KOPT-K1 (cell line): Measurements from ENCODE around the gene ZC3HAV1.
"Not testable (repeated sequence)": the region's sequence is repeated elsewhere in the genome, so short reads cannot be mapped to it uniquely, and the experiment has no call there.

Source experiments
- H3K27ac ChIP-seq: fragments of 200-600 bp; sonication (generic); 2 replicates; pipeline ENCODE4 v1.5.1; 2016; ENCODE audit warnings: antibody characterized with exemption, mild to moderate bottlenecking, low read depth, low read length; ENCODE audit not compliant: poor library complexity, severe bottlenecking
- H3K36me3 ChIP-seq: fragments of 200-600 bp; sonication (generic); 2 replicates; pipeline ENCODE4 v1.5.1; 2017; ENCODE audit warnings: antibody characterized with exemption, mild to moderate bottlenecking, low read length, moderate library complexity; ENCODE audit not compliant: insufficient read depth
- H3K9me3 ChIP-seq: fragments of 200-600 bp; sonication (generic); 2 replicates; pipeline ENCODE4 v1.5.1; 2017; ENCODE audit warnings: antibody characterized with exemption, low read length, mild to moderate bottlenecking; ENCODE audit not compliant: insufficient read depth, poor library complexity, severe bottlenecking

ZC3HAV1 gene

DNA sequence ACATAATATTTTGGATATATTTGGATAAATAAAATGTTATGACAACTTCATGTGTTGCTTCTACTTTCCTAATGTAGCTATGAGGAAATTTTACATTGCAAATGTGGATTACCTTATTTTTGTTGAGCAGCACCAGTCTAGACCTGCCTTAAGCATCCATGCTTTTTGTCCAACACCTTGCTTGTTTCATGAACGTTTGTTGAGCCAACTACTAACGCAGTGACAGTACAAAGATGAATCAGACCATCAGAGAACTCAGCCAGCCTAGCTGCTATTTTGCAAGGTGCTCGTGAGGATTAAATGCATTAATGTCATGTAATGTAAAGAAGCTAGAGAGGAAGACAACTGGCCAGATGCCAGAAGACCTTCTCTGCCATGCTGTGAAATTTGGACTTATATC is 72.6 kb downstream of the ZC3HAV1 start:
- Histone ChIP-seq H3K36me3 (peaks cover 27% of the 10 kb centered on the region), H3K9me3 (no peaks in the 10 kb centered on the region), H3K27ac (no peak overlapping the region)

DNA sequence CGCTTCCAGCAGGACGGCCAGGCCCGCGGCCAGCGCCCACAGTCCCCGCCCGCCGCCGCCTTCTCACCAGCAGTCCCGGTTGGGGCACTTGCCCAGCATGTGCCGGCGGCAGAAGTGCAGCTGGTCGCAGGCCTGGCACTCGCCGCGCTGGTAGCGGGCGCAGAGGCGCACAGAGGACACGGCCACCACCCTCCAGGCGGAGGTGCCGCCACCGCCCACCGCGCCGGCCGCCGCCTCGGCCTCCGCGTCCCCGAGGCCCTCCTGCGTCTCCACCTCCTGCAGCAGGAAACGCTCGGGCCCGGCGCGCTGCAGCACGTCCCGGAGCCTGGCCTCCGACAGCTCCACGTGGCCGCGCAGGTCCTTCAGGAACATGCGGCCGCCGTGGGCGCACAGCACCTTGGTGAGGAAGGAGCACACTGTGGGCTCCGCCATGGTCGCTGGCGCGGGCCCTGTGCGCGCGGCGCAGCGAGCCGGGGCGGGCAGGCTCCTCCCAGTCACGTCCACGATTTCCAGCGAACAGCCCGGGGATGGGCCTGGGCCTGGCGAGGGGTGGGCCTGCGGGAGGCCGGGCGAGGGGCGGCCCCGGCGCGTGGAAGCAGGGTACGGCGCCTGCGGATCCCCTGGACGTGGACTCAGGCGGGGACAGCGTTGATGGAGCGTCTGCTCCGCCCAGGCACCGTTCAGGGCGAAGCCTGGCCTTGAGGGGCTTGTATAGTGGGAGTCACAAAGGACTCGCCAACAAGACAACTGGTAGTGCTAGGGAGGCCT is 73.8 kb downstream of the ZC3HAV1 start, which contains the start of gene ZC3HAV1L:
Gene ZC3HAV1L (minus strand): TSS at position 457 of the 768 bp plus-strand sequence. CDS start 25 bp downstream, at position 432.
- Histone ChIP-seq H3K27ac (peak within 1 kb of the TSS; percentile 92), H3K36me3 (peaks cover 38% of the 10 kb centered on the region), H3K9me3 (no peaks in the 10 kb centered on the region)

DNA sequence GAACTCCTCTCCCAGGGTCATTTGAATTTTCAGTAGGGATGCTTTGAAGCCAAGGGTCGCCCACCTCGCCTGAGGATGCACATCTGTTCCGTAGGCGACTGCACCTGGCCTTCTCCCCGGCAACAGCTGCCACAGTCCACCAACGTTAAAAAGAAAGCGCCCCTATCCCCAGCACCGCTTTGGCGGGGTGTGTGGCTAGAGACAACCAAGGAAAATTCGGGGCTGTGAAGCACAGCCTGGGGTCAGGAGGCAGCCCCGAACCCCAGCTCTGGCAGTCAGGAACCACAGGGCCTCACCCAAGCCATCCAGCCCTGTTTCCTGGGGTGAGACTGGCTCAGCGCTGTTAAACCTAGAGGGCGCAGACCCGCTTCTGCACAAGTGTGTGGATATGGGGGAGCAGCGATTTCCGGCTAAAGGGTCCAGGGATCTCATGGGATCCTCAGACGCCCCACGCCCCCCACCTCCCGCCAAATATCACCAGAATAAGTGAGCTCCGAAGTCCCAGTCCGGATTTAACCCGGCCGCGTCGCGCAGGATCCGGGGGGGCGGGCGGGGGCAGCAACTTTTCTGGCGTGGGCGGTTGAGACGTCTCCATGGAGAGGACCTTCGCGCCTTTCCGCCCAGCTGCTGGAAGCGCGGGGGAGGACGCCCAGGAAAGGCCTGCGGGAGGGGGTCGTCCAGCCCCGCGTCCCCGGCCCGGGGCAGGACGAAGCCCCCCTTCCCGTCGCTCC is 74.5 kb downstream of the ZC3HAV1 start:
- H3K9me3 ChIP-seq = no peaks in the 10 kb centered on the region
- peak overlapping the region; percentile 92 for H3K27ac ChIP-seq
- H3K36me3 ChIP-seq = peaks cover 45% of the 10 kb centered on the region

DNA sequence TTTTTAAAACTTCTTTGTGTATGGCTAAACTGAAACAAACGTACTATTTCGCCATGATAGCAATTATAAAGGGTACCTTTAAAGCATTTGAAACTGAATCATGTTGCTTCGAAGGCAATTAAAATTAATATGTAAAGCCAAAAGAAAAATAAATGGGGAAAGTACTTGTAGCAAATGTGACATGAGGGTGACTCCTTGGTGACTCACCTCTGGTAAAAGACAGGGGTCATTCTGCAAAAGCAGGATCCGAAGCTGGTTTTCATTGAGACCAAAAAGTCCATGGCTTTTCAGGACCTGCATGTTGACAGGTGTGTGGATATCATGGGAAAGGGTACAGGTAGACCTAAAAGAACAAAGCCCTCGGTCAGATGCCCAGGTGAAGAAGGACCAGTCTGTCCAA is 75.2 kb downstream of the ZC3HAV1 start:
- Histone ChIP-seq H3K9me3 (no peaks in the 10 kb centered on the region), H3K27ac (peak overlapping the region; percentile 92), H3K36me3 (peaks cover 52% of the 10 kb centered on the region)

DNA sequence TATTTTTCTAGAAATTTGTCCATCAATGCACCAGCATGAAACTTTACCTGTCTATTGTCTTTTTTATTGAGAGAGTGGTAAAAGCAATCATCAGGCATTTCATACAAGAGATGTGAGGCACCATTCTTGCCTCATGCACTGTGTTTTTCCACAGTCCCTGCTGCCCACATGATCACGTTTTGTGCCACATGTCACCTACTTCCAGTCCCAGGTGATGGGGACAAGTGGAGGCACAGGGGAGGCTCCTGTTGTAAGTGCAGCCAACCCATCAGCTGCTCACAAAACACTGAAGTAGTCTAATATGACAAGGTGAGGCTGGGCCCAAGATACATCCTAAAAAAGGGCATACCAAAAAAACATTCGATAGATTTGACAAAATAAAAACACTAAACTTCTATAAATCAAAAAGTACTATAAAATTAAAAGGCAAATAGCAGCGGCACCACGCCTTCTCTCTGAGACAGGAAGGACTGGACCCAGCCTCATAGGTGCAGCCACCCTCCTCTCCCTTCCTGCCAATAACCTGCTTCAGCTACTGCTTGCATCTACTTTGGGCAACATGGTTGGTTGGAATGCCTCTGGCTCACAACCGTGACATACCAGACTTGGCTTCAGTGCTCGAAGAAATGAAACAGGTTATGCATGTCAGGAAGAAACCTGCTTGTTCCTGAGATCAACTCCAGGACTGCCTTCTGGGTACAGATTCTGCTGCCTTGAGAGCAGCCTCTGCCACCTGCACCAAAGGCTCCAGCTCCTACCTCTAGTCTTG is 76.0 kb downstream of the ZC3HAV1 start:
- Histone ChIP-seq H3K27ac (no peak overlapping the region), H3K36me3 (peaks cover 60% of the 10 kb centered on the region), H3K9me3 (no peaks in the 10 kb centered on the region)

DNA sequence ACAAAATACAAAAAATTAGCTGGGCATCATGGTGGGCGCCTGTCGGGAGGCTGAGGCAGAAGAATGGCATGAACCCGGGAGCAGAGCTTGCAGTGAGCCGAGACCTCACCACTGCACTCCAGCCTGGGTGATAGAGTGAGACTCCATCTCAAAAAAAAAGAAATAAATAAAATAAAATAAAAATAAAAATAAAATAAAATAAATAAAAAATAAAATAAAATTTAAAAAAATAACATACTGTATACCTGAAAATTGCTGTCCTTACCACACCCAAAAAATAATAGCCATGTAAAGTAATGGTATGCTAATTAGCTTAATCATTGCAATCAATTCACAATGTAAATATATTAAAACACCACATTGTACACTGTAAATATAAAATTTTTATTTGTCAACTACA is 77.0 kb downstream of the ZC3HAV1 start:
- Histone ChIP-seq H3K9me3 (no peaks in the 10 kb centered on the region), H3K36me3 (peaks cover 71% of the 10 kb centered on the region), H3K27ac (no peak overlapping the region)

DNA sequence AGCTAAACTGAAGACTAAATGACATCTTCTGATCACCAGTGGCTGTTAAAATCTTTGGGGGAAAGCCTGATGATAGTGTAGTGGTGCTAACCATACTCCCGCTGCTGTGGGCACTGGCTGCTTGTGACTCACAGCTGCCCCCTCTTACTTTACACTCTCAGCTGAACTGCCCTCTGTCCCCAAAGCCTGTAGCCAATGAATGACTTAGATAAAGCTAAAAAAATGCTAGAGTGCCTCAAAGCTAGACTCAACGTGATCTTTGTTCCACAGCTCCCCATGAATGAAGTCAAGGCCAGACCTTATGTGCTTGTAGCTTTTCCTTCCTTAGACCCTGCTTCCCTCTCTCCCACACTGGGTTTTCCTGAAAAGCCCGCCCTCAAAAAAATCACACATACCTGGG is 80.2 kb downstream of the ZC3HAV1 start:
- Histone ChIP-seq H3K27ac (no peak overlapping the region), H3K36me3 (peaks cover 99% of the 10 kb centered on the region), H3K9me3 (no peaks in the 10 kb centered on the region)

DNA sequence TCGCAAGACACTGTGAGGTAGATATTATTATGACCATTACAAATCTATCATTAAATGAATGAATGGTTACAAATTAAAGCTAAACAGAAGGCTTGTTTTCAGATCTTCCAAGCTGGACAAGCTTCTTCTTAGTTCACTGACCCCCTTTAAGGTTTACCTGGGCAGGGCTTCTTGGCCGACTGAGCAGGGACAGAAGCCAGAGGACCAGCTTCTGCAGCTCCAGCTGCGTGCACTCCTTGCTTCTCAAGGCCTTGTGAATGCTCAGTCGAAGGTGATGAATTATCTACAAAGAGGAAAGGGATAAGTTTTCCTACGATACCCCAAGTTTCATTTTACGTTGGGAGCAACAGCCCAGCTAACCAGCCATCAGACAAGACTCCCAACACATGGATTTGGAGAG is 83.0 kb downstream of the ZC3HAV1 start:
- Histone ChIP-seq H3K36me3 (peaks cover 100% of the 10 kb centered on the region), H3K27ac (no peak overlapping the region), H3K9me3 (no peaks in the 10 kb centered on the region)

DNA sequence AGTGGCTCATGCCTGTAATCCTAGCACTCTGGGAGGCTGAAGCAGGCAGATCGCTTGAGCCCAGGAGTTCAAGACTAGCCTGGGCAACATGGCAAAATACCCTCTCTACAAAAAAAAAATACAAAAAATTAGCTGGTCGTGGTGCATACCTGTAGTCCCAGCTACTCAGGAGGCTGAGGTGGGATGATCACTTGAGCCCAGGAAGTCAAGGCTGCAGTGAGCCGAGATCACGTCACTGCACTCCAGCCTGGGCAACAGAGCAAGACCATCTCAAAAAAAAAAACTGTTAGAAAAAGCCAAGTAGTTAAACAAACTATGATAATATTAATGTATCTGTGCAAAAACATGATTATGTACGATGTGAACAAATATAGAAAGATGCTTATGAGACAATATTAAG is 83.7 kb downstream of the ZC3HAV1 start:
- not testable (repeated sequence) for H3K27ac ChIP-seq, H3K9me3 ChIP-seq
- H3K36me3 ChIP-seq = peaks cover 99% of the 10 kb centered on the region

DNA sequence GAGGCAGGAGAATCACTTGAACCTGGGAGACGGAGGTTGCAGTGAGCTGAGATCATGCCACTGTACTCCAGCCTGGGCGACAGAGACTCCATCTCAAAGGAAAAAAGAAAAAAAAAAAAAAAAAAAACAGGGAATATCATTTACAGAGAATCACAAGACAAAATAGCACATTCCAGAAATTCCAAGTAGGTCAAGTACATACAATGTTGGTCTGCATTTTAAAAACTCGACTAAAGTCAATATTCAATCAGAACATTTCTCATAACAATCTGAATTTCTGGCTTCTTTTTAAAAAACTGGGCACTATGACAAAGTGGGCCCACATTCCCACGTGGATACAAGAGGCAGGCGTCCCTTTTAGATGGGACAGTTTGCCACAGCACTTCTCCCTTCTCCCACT is 86.4 kb downstream of the ZC3HAV1 start:
- no peak overlapping the region for H3K27ac ChIP-seq
- peaks cover 87% of the 10 kb centered on the region for H3K36me3 ChIP-seq
- no peaks in the 10 kb centered on the region for H3K9me3 ChIP-seq

DNA sequence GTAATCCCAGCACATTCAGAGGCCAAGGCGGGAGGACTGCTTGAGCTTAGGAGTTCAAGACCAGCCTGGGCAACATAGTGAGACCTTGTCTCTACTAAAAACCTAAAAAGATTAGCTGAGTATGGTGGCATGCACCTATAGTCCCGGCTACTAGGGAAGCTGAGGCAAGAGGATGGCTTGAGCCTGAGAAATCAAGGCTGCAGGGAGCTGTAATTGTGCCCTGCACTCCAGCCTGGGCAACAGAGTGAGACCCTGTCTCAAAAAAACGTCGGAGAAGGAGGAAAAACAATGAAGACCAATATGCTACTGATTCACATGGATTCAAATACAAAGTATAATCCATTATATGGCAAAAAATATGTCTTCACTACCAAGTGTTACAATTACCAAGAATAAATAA is 87.2 kb downstream of the ZC3HAV1 start:
- no peak overlapping the region for H3K27ac ChIP-seq
- H3K9me3 ChIP-seq = no peaks in the 10 kb centered on the region

DNA sequence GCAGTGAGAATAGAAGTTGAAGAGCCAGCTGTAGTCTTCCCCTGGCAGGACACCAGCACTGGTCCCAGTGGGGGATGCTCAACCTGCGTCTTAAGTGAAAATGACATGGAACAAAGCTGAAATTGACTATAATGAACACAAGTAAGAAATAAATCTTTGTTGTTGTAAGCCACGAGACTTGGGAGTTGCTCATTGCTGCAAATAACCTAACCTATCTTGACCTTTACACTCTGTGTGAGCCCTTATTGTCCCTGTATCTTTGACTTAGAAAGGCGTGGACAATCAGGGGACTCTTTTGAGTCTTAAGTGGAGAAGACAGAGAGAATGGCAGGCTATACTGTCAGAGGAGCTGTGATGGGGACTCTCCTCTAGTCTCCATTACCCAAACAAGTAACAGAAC is 90.6 kb downstream of the ZC3HAV1 start:
- Histone ChIP-seq H3K27ac (no peak overlapping the region), H3K9me3 (no peaks in the 10 kb centered on the region), H3K36me3 (peaks cover 45% of the 10 kb centered on the region)

More for the DNA sequence above, 87.2 kb downstream of the ZC3HAV1 start:
- peaks cover 79% of the 10 kb centered on the region for H3K36me3 ChIP-seq

DNA sequence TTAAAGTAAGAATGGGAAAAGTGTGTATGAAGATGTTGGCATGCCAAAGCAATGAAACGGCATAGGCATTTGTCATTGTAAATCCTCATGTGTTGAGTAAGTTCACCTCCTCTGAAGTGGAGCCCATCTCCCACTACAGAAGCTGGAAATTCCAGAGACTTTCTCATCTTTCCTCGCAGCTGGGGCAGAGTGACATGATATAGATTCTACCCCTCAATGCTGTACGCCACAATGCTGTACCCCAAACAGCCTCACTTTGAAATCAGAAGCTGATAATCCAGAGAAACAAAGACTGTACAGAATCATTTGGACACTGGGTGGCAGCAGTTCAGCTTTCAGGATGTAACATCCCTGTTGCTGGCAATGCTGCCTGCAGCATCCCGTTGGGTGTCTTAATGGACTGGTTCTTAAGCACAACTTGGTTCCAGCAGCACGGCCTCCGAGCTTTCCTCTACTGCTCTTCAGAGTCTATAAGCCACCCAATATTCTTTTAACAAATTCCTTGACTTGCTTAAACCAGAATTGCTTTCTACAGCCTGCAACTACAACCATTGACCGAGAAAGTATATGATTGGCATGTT is 92.5 kb downstream of the ZC3HAV1 start:
- peaks cover 26% of the 10 kb centered on the region for H3K36me3 ChIP-seq
- no peaks in the 10 kb centered on the region for H3K9me3 ChIP-seq
- H3K27ac ChIP-seq = no peak overlapping the region

DNA sequence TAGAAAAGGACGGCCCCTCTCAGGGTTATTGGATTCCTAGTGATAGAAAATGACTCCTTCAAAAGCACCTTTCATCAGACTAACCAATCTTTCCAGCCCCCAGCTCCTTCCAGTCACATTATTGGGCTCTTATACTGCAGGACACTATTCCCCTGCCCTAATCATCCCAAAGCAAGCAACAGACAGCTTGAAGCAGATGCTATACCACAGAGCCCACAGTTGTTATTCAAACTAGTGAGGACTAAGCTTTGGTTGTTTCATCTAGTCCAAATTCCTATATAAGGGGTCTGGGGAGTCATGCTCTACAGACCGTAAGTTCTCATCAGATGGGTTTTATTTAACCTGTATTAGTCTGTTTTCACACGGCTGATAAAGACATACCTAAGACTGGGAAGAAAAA is 98.1 kb downstream of the ZC3HAV1 start:
- Histone ChIP-seq H3K36me3 (no peaks in the 10 kb centered on the region), H3K9me3 (peaks cover 4% of the 10 kb centered on the region), H3K27ac (no peak overlapping the region)
